Ascending aorta (tissue), 2 donors: Measurements from ENCODE around the gene PIP5K1A. TPM values are rescaled to one million over a fixed set of nuclear protein-coding genes. Genes with fewer than 3 reads are reported as not detected.

Source experiments
- DNase-seq, 2 donors: peaks; one replicate each; pipeline ENCODE4 v3.0.0-alpha.2; 2019; ENCODE audit warnings: low spot score in 2 of 2
- H3K27ac ChIP-seq, 2 donors: fragments of 200-600 bp; sonication (generic); one replicate each; pipeline ENCODE4 v1.5.1; 2016 to 2017; ENCODE audit warnings: mild to moderate bottlenecking in 1 of 2
- H3K27me3 ChIP-seq: fragments of 200-600 bp; sonication (generic); one replicate; pipeline ENCODE4 v1.5.1; 2017
- H3K36me3 ChIP-seq, 2 donors: fragments of 200-600 bp; sonication (generic); one replicate each; pipeline ENCODE4 v1.5.1; 2016
- H3K4me1 ChIP-seq, 2 donors: fragments of 200-600 bp; sonication (generic); one replicate each; pipeline ENCODE4 v1.5.1; 2016 to 2017; ENCODE audit warnings: mild to moderate bottlenecking in 1 of 2
- H3K4me3 ChIP-seq, 2 donors: fragments of 200-600 bp; sonication (generic); one replicate each; pipeline ENCODE4 v1.5.1; 2016 to 2017; ENCODE audit warnings: mild to moderate bottlenecking in 1 of 2
- H3K9me3 ChIP-seq, 2 donors: fragments of 200-600 bp; sonication (generic); one replicate each; pipeline ENCODE4 v1.5.1; 2016
- intact Hi-C: fragments of 100-400 bp; cut with DNase I; formaldehyde crosslinking; loops from one replicate; pipeline ENCODE4 v1.15.1; 2023
- total RNA-seq: library from RNA; depleted of rRNA; stranded (reverse); fragments of >200 nt; gene quantifications from one replicate; pipeline ENCODE4 v1.1.0, GENCODE V29; 2016
- TF ChIP-seq, protein P1 (sequence below), 3 experiments: fragments of 200-600 bp in 2 of 3; fragments of 450-650 bp in 1 of 3; sonication (generic) in 2 of 3; IDR thresholded peaks; one replicate each; pipeline ENCODE4 v1.5.1; 2016 to 2019; ENCODE audit warnings: antibody characterized with exemption in 3 of 3, mild to moderate bottlenecking in 1 of 3, moderate library complexity in 1 of 3

The PIP5K1A gene
- total RNA-seq, 1 donor from 2014 or later, result 36.5 TPM

DNA sequence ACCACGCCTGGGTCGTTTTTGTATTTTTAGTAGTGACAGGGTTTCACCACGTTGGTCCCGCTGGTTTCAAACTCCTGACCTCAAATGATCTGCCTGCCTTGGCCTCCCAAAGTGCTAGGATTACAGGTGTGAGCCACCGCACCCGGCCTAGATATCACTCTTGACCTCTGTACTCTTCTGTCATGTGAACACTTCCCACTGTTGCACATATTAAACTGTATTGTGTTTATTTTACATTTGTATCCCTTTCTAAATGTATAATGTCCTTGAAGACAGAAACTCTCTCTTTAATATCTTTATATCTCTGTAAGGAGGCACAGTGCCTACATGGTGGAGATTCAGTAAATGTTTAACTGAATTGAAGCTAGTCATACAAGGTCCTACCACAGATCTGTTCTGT is 36.9 kb downstream of the PIP5K1A start:
- no peaks in the 10 kb centered on the region for H3K4me1 ChIP-seq
- no peaks in the 10 kb centered on the region for H3K9me3 ChIP-seq
- no peak overlapping the region for H3K27ac ChIP-seq
- no peak overlapping the region for H3K4me3 ChIP-seq
- H3K36me3 ChIP-seq, result peaks cover 90 to 100% of the 10 kb centered on the region in 2 donors
- H3K27me3 ChIP-seq, result no peaks in the 10 kb centered on the region
- intact Hi-C loops, result no loop called here
- no peak for DNase-seq
- TF ChIP-seq, protein P1, sequence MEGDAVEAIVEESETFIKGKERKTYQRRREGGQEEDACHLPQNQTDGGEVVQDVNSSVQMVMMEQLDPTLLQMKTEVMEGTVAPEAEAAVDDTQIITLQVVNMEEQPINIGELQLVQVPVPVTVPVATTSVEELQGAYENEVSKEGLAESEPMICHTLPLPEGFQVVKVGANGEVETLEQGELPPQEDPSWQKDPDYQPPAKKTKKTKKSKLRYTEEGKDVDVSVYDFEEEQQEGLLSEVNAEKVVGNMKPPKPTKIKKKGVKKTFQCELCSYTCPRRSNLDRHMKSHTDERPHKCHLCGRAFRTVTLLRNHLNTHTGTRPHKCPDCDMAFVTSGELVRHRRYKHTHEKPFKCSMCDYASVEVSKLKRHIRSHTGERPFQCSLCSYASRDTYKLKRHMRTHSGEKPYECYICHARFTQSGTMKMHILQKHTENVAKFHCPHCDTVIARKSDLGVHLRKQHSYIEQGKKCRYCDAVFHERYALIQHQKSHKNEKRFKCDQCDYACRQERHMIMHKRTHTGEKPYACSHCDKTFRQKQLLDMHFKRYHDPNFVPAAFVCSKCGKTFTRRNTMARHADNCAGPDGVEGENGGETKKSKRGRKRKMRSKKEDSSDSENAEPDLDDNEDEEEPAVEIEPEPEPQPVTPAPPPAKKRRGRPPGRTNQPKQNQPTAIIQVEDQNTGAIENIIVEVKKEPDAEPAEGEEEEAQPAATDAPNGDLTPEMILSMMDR (IDR thresholded peaks at IDR 0.05), result no peak

DNA sequence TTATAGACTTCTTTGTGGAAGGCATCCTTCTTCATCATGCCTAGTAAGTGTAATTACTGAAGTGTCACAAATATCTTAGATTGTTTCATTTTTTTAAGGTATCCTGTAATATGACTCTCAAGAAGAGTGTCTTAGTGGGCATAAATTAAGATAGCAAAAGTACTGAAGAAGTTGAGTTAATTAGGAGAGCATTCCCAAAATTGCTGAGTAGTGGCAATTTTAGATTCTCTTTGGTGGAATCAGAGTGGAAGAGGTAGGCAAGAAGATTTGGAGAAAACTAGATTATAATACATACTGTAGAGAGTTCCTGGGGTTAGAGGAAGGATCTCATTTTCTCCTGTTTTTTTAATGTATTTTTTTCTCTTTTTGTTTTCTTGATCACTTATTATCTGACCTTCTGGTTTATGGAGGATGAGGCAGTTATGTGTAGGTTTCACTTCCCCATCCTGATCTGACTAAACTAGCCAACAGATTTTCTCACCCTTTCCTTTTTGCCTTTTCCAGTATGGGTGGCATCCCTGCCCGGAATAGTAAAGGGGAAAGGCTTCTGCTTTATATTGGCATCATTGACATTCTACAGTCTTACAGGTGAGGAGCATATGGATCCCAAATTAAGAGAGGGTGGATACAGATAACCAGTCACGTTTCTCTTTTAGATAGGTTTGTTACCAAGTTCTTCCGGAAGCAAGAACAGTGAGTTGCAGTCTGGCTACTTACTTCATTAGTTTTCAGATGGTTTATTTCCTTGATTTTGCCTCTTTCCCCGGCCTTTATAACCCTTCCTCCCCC is 39.5 kb downstream of the PIP5K1A start:
- H3K27ac ChIP-seq, result no peak overlapping the region
- no peak for DNase-seq

DNA sequence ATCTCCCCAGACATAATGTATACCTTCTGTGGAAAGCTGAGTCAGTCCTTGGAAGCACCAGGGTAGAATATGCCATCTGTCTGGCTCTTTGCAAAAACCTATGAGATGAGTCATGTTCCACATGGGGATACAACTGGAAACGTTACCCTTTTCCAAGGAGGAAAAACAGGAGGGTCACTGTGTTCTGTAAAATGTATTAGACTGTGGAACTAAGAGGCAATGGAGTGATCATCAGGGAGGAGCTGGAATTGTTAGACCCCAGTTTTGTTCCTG is 40.1 kb downstream of the PIP5K1A start:
- TF ChIP-seq, protein P1 (IDR thresholded peaks at IDR 0.05), result no peak
- intact Hi-C loops, result no loop called here
- no peak overlapping the region for H3K27ac ChIP-seq
- H3K27me3 ChIP-seq, result no peaks in the 10 kb centered on the region
- no peaks in the 10 kb centered on the region for H3K9me3 ChIP-seq
- no peak overlapping the region for H3K4me3 ChIP-seq
- no peaks in the 10 kb centered on the region for H3K4me1 ChIP-seq
- peaks cover 90 to 100% of the 10 kb centered on the region in 2 donors for H3K36me3 ChIP-seq
- no peak for DNase-seq

More for the DNA sequence above, 39.5 kb downstream of the PIP5K1A start:
- no peaks in the 10 kb centered on the region for H3K9me3 ChIP-seq
- H3K4me1 ChIP-seq, result no peaks in the 10 kb centered on the region
- TF ChIP-seq, protein P1 (IDR thresholded peaks at IDR 0.05), result no peak
- intact Hi-C loops, result no loop called here
- no peaks in the 10 kb centered on the region for H3K27me3 ChIP-seq
- H3K36me3 ChIP-seq, result peaks cover 88 to 100% of the 10 kb centered on the region in 2 donors
- no peak overlapping the region for H3K4me3 ChIP-seq

DNA sequence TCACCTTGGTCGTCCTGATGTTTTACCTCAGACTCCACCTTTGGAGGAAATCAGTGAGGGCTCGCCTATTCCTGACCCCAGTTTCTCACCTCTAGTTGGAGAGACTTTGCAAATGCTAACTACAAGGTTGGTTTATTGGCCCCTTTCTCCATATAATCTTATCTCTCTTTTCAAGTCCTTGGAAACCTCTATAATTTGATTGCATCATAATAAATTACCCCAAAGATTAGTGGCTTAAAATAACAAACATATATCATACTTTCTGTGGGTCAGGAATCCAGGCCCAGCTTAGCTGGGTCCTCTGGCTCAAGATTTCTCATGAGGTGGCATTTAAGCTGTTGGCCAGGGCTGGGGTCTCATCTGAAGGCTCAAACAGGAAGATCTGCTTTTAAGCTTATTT is 44.1 kb downstream of the PIP5K1A start:
- no peak overlapping the region for H3K4me3 ChIP-seq
- H3K4me1 ChIP-seq, result no peaks in the 10 kb centered on the region
- H3K9me3 ChIP-seq, result no peaks in the 10 kb centered on the region
- DNase-seq, result no peak
- TF ChIP-seq, protein P1 (IDR thresholded peaks at IDR 0.05), result no peak
- no peak overlapping the region for H3K27ac ChIP-seq
- intact Hi-C loops, result no loop called here
- H3K27me3 ChIP-seq, result no peaks in the 10 kb centered on the region
- peaks cover 89 to 92% of the 10 kb centered on the region in 2 donors for H3K36me3 ChIP-seq

DNA sequence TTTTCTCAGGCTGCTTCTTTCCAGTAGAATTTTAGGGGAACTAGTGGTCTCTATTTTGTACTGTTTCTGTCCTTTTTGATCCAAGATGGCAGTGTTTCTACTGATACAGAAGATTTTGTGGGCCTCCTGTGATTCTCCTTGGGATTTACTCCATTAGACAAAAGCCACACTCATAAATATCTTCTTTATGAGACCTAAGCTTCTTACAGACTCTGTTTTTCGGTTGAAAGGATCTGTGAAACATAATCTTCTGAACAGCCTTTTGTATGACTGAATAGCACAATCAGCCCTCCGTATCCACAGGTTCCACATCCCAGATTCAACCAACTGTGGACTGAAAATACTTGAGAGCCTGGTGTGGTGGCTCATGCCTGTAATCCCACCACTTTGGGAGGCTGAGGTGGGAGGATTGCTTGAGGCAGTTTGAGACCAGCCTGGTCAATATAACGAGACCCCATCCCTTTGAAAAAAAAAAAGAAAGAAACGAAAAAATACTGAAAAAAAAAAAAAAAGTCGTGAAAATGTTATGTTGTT is 45.4 kb downstream of the PIP5K1A start:
- intact Hi-C loops, result no loop called here
- Histone ChIP-seq H3K4me3 (no peak overlapping the region), H3K27ac (no peak overlapping the region), H3K27me3 (no peaks in the 10 kb centered on the region), H3K4me1 (no peaks in the 10 kb centered on the region), H3K36me3 (peaks cover 92 to 93% of the 10 kb centered on the region in 2 donors), H3K9me3 (no peaks in the 10 kb centered on the region)
- TF ChIP-seq, protein P1 (IDR thresholded peaks at IDR 0.05), result no peak
- DNase-seq, result no peak
